DOHH2 (cell line): ENCODE results near the gene ZNF385B.

Source experiments
- H3F3A ChIP-seq: fragments of 200-600 bp; sonication (generic), shearing (Covaris generic); 2 replicates; pipeline ENCODE4 v1.6.0; 2016; ENCODE audit warnings: antibody characterized with exemption, mild to moderate bottlenecking; ENCODE audit not compliant: control insufficient read depth, insufficient read depth
- H3K27ac ChIP-seq: fragments of 200-600 bp; sonication (generic); 2 replicates; pipeline ENCODE4 v1.5.1; 2014; ENCODE audit warnings: low read depth, mild to moderate bottlenecking, low read length, moderate library complexity
- H3K27me3 ChIP-seq: fragments of 200-600 bp; sonication (generic); 2 replicates; pipeline ENCODE4 v1.6.1; 2014; ENCODE audit warnings: mild to moderate bottlenecking, low read length, mixed read lengths; ENCODE audit not compliant: control insufficient read depth
- H3K36me3 ChIP-seq: fragments of 200-600 bp; sonication (generic); 2 replicates; pipeline ENCODE4 v1.6.1; 2014; ENCODE audit warnings: mild to moderate bottlenecking, low read length, moderate library complexity, mixed read lengths; ENCODE audit not compliant: control insufficient read depth
- H3K4me1 ChIP-seq: fragments of 200-600 bp; sonication (generic); 2 replicates; pipeline ENCODE4 v1.6.1; 2014; ENCODE audit warnings: mild to moderate bottlenecking, low read length, mixed read lengths; ENCODE audit not compliant: control insufficient read depth
- H3K4me2 ChIP-seq: fragments of 200-600 bp; sonication (generic); 2 replicates; pipeline ENCODE4 v1.6.0; 2014; ENCODE audit warnings: mild to moderate bottlenecking, low read length, moderate library complexity
- H3K4me3 ChIP-seq: fragments of 200-600 bp; sonication (generic); 2 replicates; pipeline ENCODE4 v1.5.1; 2014; ENCODE audit warnings: mild to moderate bottlenecking, low read length, mixed read lengths
- H3K79me2 ChIP-seq: fragments of 200-600 bp; sonication (generic); 2 replicates; pipeline ENCODE4 v1.6.1; 2014; ENCODE audit warnings: mild to moderate bottlenecking, low read length, mixed read lengths; ENCODE audit not compliant: control insufficient read depth
- H3K9me2 ChIP-seq: fragments of 200-600 bp; sonication (generic); replicated peaks from 2 replicates; pipeline ENCODE4 v1.6.1; 2014; ENCODE audit warnings: mild to moderate bottlenecking, low read length, mixed read lengths; ENCODE audit not compliant: control insufficient read depth
- H3K9me3 ChIP-seq: fragments of 200-600 bp; sonication (generic); 2 replicates; pipeline ENCODE4 v1.6.1; 2014; ENCODE audit warnings: antibody characterized with exemption, low read length, mixed read lengths; ENCODE audit not compliant: control insufficient read depth, insufficient read depth
- H4K20me1 ChIP-seq: fragments of 200-600 bp; sonication (generic); 2 replicates; pipeline ENCODE4 v1.6.0; 2014; ENCODE audit warnings: low read depth, mild to moderate bottlenecking, antibody characterized with exemption, low read length, moderate library complexity; ENCODE audit not compliant: control insufficient read depth, insufficient read depth
- CTCF ChIP-seq: fragments of 200-600 bp; sonication (generic); IDR thresholded peaks from one replicate; pipeline ENCODE4 v1.5.1; 2014; ENCODE audit warnings: antibody characterized with exemption, mild to moderate bottlenecking, low read depth, low read length; ENCODE audit not compliant: poor library complexity, severe bottlenecking
- EZH2phosphoT487 ChIP-seq: fragments of 200-600 bp; sonication (generic); IDR thresholded peaks from 2 replicates; pipeline ENCODE4 v1.6.1; 2017; ENCODE audit warnings: borderline replicate concordance, mild to moderate bottlenecking, antibody characterized with exemption, low read length, moderate library complexity, mixed read lengths

The ZNF385B gene

GRCh38 chr2:179830043-179830787, 31.2 kb downstream of the ZNF385B start:
- H3K4me2 ChIP-seq: no peak overlapping the region
- no peaks in the 10 kb centered on the region for H3K9me3 ChIP-seq
- no peak for TF ChIP-seq EZH2phosphoT487
- no peak for TF ChIP-seq CTCF
- H3K27ac ChIP-seq: no peak overlapping the region
- peaks cover 11% of the 10 kb centered on the region; the same call in 1 of the 2 replicates for H3K4me1 ChIP-seq
- H3K36me3 ChIP-seq: no peaks in the 10 kb centered on the region
- H3K79me2 ChIP-seq: peaks cover 61% of the 10 kb centered on the region
- H4K20me1 ChIP-seq: no peaks in the 10 kb centered on the region
- no peaks in the 10 kb centered on the region for H3K9me2 ChIP-seq
- H3K4me3 ChIP-seq: no peak overlapping the region
- H3F3A ChIP-seq: no peaks in the 10 kb centered on the region
- no peaks in the 10 kb centered on the region for H3K27me3 ChIP-seq

- Histone ChIP-seq H3K27ac (no peak overlapping the region), H3K36me3 (no peaks in the 10 kb centered on the region), H3K9me2 (no peaks in the 10 kb centered on the region), H3K27me3 (no peaks in the 10 kb centered on the region), H3F3A (no peaks in the 10 kb centered on the region), H3K4me3 (no peak overlapping the region), H4K20me1 (no peaks in the 10 kb centered on the region), H3K4me1 (peaks cover 11% of the 10 kb centered on the region; the same call in 1 of the 2 replicates), H3K9me3 (no peaks in the 10 kb centered on the region), H3K79me2 (peaks cover 48% of the 10 kb centered on the region), H3K4me2 (no peak overlapping the region)
- no peak for TF ChIP-seq EZH2phosphoT487
- no peak for TF ChIP-seq CTCF
Observed at GRCh38 chr2:179826297-179826696, 35.1 kb downstream of the ZNF385B start.

- Histone ChIP-seq H3K79me2 (peaks cover 50% of the 10 kb centered on the region), H3K36me3 (no peaks in the 10 kb centered on the region)
Observed at GRCh38 chr2:179825494-179825893, 35.9 kb downstream of the ZNF385B start.

More at GRCh38 chr2:179825494-179825893, 35.9 kb downstream of the ZNF385B start:
- peaks cover 11% of the 10 kb centered on the region; the same call in 1 of the 2 replicates for H3K4me1 ChIP-seq
- H3K9me3 ChIP-seq: no peaks in the 10 kb centered on the region
- no peaks in the 10 kb centered on the region for H3K9me2 ChIP-seq
- no peak overlapping the region for H3K4me3 ChIP-seq
- H4K20me1 ChIP-seq: no peaks in the 10 kb centered on the region
- no peak overlapping the region for H3K4me2 ChIP-seq
- H3F3A ChIP-seq: no peaks in the 10 kb centered on the region
- H3K27ac ChIP-seq: no peak overlapping the region
- TF ChIP-seq CTCF (no peak), EZH2phosphoT487 (no peak)
- H3K27me3 ChIP-seq: no peaks in the 10 kb centered on the region
